Skeletal muscle tissue (tissue), 4 donors: Measurements from ENCODE around the gene RBM20. TPM values are rescaled to one million over a fixed set of nuclear protein-coding genes. Genes with fewer than 3 reads are reported as not detected.

ENCODE experiments used
- H3K27ac ChIP-seq: one replicate; pipeline ENCODE4 v1.7.0; 2013; ENCODE audit warnings: mild to moderate bottlenecking, low read depth, low read length, inconsistent platforms
- H3K27me3 ChIP-seq, 3 donors: one replicate each; pipeline ENCODE4 v1.7.0; 2013; ENCODE audit warnings: low read length in 3 of 3; ENCODE audit not compliant: control insufficient read depth in 3 of 3, insufficient read depth in 3 of 3
- H3K36me3 ChIP-seq, 3 donors: one replicate each; pipeline ENCODE4 v1.7.0; 2013; ENCODE audit warnings: low read length in 3 of 3; ENCODE audit not compliant: control insufficient read depth in 3 of 3, insufficient read depth in 3 of 3
- H3K4me1 ChIP-seq, 3 donors: one replicate each; pipeline ENCODE4 v1.7.0; 2013; ENCODE audit warnings: low read length in 3 of 3, mild to moderate bottlenecking in 3 of 3; ENCODE audit not compliant: control insufficient read depth in 3 of 3, insufficient read depth in 3 of 3
- H3K4me3 ChIP-seq, 3 donors: one replicate each; pipeline ENCODE4 v1.7.0; 2013; ENCODE audit warnings: low read length in 3 of 3
- H3K9ac ChIP-seq, 3 donors: one replicate each; pipeline ENCODE4 v1.7.0; 2013; ENCODE audit warnings: low read length in 3 of 3, mild to moderate bottlenecking in 3 of 3, moderate library complexity in 2 of 3, low read depth in 1 of 3
- H3K9me3 ChIP-seq, 3 donors: one replicate each; pipeline ENCODE4 v1.7.0; 2013; ENCODE audit warnings: low read length in 3 of 3; ENCODE audit not compliant: control insufficient read depth in 3 of 3
- total RNA-seq: library from RNA; depleted of rRNA; stranded (reverse); fragments of >200 nt; gene quantifications from one replicate; pipeline ENCODE4 v1.2.3, GENCODE V29; 2014
- donor health status: Osteomylitis.

Gene RBM20
- total RNA-seq, 1 donor from 2014 or later: 6.3 TPM

- peaks cover 5 to 18% (median 12%) of the 10 kb centered on the region in 3 donors for H3K36me3 ChIP-seq
- H3K27ac ChIP-seq: no peak overlapping the region
- no peaks in the 10 kb centered on the region for H3K27me3 ChIP-seq
- H3K9ac ChIP-seq: no peak overlapping the region
- H3K9me3 ChIP-seq: no peaks in the 10 kb centered on the region
- H3K4me3 ChIP-seq: no peak overlapping the region
- H3K4me1 ChIP-seq: peaks cover 24 to 41% (median 26%) of the 10 kb centered on the region in 3 donors
Measured at GRCh38 chr10:110786172-110786571, 142.0 kb downstream of the RBM20 start.

GRCh38 chr10:110788620-110789385, 144.7 kb downstream of the RBM20 start:
- Histone ChIP-seq H3K36me3 (peaks cover 5 to 18% (median 9%) of the 10 kb centered on the region in 3 donors), H3K4me1 (peaks cover 12 to 28% (median 22%) of the 10 kb centered on the region in 3 donors), H3K27ac (no peak overlapping the region), H3K27me3 (no peaks in the 10 kb centered on the region), H3K9me3 (no peaks in the 10 kb centered on the region), H3K9ac (no peak overlapping the region), H3K4me3 (no peak overlapping the region)

GRCh38 chr10:110789604-110790433, 145.7 kb downstream of the RBM20 start:
- Histone ChIP-seq H3K27ac (no peak overlapping the region), H3K9me3 (no peaks in the 10 kb centered on the region), H3K4me3 (no peak overlapping the region), H3K36me3 (peaks cover 5 to 16% (median 6%) of the 10 kb centered on the region in 3 donors), H3K9ac (no peak overlapping the region), H3K4me1 (peaks cover 4 to 23% (median 14%) of the 10 kb centered on the region in 3 donors), H3K27me3 (no peaks in the 10 kb centered on the region)

DNA sequence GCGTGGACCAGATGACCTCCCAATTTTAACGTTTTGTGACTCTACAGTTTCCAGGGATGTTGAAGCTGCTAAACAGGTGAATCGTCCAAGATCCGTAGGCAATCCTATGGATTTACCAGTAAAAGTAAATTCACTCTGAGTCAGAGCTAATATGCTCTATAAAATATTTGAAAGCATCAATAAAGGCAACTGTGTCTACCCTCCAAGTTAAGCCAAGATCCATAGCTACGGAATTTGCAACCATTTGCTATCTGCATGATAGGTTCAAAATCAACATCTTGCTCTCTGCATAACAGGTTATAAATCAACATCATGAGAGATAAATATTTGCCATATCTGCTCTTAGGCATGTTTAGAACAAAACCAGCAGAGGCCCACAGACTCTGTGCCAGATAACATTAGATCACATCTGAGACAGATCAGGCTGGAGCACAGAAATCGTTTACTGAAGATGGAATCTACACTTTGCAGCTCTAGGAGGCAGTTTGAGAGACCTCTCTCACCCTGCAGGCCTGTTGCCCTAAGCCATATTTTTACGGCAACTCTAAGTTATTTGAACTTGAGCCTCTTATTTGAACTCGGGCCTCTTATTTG, 146.9 kb downstream of the RBM20 start:
- Histone ChIP-seq H3K27ac (no peak overlapping the region), H3K36me3 (peaks cover 4 to 6% (median 4%) of the 10 kb centered on the region in 3 donors), H3K27me3 (no peaks in the 10 kb centered on the region), H3K9ac (no peak overlapping the region), H3K4me1 (peaks cover 0 to 19% (median 14%) of the 10 kb centered on the region in 3 donors), H3K4me3 (no peak overlapping the region), H3K9me3 (no peaks in the 10 kb centered on the region)

- peaks cover 0 to 16% (median 14%) of the 10 kb centered on the region in 3 donors for H3K4me1 ChIP-seq
- H3K27me3 ChIP-seq: no peaks in the 10 kb centered on the region
- peaks cover 0 to 4% (median under 1%) of the 10 kb centered on the region in 3 donors for H3K36me3 ChIP-seq
- no peaks in the 10 kb centered on the region for H3K9me3 ChIP-seq
- no peak overlapping the region for H3K9ac ChIP-seq
- H3K27ac ChIP-seq: no peak overlapping the region
- H3K4me3 ChIP-seq: no peak overlapping the region
Measured at GRCh38 chr10:110791541-110792073, 147.5 kb downstream of the RBM20 start.

DNA sequence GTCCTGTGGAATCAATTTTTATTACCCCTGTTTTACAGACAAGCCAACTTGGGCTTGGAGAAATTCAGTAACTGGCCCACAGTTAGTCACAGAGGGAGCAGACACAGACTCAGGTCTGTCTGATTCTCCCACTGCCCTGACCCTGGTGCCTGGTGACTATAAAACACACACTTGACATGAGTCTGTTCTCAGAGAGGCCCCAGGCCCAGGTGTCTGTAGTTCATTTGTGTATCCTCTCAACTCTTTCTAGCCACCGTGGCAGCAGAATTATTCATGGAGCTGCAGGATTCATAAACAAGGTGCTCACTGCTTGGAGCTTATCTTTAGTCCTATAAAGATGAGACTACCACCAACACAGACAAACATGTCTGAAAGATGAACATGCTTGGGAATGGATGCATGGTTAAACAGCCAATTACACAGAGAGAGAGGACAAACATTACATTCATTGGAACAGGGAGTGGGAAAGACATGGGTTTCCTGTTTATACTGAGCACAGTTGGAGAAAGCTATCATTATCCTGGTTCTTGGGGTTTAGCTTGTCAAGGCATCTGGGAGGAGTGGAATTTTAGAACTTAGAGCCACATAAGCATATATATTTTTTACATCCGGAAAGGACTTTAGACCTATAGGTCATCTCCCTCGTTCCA, 148.5 kb downstream of the RBM20 start:
- H3K27ac ChIP-seq: no peak overlapping the region
- H3K9ac ChIP-seq: no peak overlapping the region
- H3K4me3 ChIP-seq: no peak overlapping the region

DNA sequence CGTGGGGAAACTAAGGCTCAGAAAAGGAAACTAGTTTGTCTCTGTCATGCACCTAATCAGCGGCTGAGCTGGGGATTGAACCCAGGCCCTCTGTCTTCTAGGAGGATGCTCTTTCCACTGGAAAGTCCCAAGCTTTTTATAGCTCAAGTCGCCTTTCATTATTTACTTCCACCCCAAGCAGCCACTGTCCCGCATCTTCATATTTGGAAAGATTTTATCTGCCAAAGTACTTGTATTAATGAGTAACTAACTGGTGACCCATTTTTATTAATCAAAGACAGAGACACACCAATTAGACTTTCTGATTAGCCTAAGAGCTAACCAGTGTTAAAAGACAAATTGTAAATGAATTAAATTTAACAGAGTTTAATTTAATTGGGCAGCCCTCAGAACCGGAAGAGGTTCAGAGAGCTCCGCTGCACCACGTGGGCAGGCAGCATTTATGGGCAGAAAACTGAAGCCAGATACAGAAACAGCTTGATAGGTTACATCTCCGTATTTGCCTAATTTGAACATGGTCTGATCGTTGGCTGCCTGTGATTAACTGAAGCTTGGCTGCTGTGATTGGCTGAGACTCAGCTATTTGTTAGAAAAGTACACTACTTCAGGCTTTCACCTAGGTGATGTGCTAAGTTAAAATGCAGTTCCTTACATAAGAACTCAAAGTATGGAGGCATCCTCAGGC, 149.1 kb downstream of the RBM20 start:
- Histone ChIP-seq H3K4me1 (peaks cover 0 to 16% (median 14%) of the 10 kb centered on the region in 3 donors), H3K9me3 (no peaks in the 10 kb centered on the region), H3K4me3 (no peak overlapping the region), H3K27ac (no peak overlapping the region), H3K27me3 (no peaks in the 10 kb centered on the region), H3K9ac (no peak overlapping the region), H3K36me3 (peaks cover 3 to 8% (median 7%) of the 10 kb centered on the region in 3 donors)

More for the DNA sequence above, 148.5 kb downstream of the RBM20 start:
- Histone ChIP-seq H3K9me3 (no peaks in the 10 kb centered on the region), H3K36me3 (peaks cover 3 to 4% (median 4%) of the 10 kb centered on the region in 3 donors), H3K4me1 (peaks cover 0 to 16% (median 14%) of the 10 kb centered on the region in 3 donors), H3K27me3 (no peaks in the 10 kb centered on the region)

DNA sequence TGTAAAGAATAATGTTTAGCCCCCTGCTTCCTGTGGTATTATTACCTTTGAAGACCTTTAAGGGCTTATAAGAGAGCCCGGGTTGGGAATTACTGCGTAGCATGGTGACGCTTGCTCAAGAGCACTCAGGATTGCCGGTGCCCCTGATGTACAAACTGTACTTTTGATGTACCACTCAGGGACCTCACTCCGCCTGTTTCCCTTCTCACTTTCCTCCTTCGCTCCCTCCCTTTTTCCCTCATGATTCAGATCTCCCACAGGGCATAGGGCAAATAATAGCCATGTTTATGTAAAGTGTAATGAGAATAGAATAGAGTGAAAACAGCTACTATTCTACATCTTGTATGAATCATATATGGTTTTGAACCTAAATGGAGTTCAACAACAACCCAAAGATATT, 149.8 kb downstream of the RBM20 start:
- H3K4me1 ChIP-seq: peaks cover 0 to 16% (median 14%) of the 10 kb centered on the region in 3 donors
- no peaks in the 10 kb centered on the region for H3K9me3 ChIP-seq
- H3K9ac ChIP-seq: no peak overlapping the region
- H3K4me3 ChIP-seq: no peak overlapping the region
- H3K36me3 ChIP-seq: peaks cover 0 to 14% (median 13%) of the 10 kb centered on the region in 3 donors
- H3K27ac ChIP-seq: no peak overlapping the region
- no peaks in the 10 kb centered on the region for H3K27me3 ChIP-seq

GRCh38 chr10:110794808-110795207, 150.7 kb downstream of the RBM20 start:
- no peak overlapping the region for H3K9ac ChIP-seq
- no peak overlapping the region for H3K4me3 ChIP-seq
- H3K27me3 ChIP-seq: no peaks in the 10 kb centered on the region
- H3K9me3 ChIP-seq: no peaks in the 10 kb centered on the region
- H3K27ac ChIP-seq: no peak overlapping the region
- peaks cover 0 to 14% (median 11%) of the 10 kb centered on the region in 3 donors for H3K4me1 ChIP-seq
- peaks cover 0 to 22% (median 18%) of the 10 kb centered on the region in 3 donors for H3K36me3 ChIP-seq
